ENCODE results near the gene FGFR2.
"Not testable (repeated sequence)": the region's sequence is repeated elsewhere in the genome, so short reads cannot be mapped to it uniquely, and the experiment has no call there.

Gene FGFR2

GRCh38 chr10:121521794-121522556, 76.3 kb downstream of the FGFR2 start:
- no peak for ATAC-seq
- DNase-seq, result no peak

- not testable (repeated sequence) for DNase-seq, ATAC-seq
These were observed 77.7 kb downstream of the FGFR2 start for GRCh38 chr10:121520526-121520925.

DNA sequence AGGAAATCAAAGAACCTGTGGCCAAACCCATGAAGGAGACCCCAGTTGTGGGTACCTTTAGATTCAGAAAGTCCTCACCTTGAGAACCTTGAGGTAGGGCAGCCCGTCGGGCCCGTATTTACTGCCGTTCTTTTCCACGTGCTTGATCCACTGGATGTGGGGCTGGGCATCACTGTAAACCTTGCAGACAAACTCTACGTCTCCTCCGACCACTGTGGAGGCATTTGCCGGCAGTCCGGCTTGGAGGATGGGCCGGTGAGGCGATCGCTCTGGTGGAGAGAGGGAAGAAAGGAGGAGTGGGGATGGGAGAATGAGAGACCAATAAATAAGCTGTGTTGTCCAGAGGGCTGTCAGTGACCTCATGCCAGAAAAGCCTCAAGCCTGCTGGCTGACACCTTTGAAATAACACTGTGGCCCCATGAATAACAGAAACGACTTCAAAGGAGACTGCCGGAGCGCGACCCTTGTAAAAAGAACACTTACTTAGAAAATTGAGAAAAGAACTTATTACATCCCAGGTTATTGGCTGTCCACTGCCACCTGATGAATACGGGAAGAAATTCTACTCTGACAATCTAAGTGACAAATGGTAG, 78.2 kb downstream of the FGFR2 start:
- ATAC-seq, result no peak

DNA sequence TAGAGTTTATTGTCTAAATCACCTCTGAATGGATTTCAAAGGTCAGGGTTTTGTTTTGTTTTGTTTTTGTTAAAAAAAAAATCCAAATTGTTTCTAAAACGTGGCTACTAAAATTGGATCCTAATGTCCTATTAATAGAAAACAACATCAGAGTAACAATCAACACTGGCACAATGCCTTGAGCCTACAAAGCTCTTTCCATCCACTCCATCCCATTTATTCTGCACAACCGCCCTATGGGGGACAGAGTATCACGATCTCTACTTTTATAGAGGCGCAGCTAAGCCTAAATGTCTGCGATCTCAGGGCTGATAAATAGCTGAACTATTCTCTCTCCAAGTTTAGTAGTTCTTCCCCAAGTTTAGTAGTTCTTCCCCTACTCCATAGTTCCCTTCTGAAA, 78.8 kb downstream of the FGFR2 start:
- DNase-seq (no peak), ATAC-seq (no peak)

More for the DNA sequence above, 78.2 kb downstream of the FGFR2 start:
- DNase-seq, result no peak

GRCh38 chr10:121518333-121518732, 79.9 kb downstream of the FGFR2 start:
- ATAC-seq (no peak), DNase-seq (no peak)

DNA sequence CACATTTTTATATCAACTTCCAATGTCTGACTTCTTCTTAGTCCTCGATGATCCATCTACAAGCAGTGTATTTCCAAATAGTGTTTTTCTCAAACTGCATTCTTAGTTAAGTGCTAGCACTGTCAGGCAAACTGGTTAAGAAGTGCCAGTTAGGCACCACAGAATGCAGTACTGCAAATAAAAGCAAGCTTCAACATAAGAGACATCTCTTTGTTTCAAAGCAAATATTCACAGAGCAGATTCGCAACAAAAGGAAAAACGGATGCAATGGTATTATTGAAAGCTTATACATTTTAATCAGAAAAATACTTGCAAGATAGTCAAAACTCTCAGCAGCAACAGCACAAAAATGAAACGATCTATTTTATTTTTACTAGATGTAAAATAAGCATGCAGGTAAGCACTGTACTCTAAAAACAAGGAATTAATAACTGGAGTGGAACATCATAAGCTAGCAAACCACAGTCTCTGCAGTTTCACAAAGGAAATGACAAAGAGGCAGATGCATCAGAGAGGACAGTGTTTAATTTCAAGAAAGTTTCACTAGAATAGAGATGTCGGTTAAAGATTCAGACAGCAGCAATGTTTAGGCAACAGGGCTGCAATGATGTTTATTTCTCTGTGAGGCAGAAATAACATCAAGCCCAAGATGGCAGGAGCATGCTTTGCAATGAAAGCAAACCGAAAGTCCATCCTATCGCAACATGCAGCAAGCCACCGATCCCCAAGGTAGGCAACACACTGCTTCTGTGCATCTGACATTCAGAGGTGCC, 82.0 kb downstream of the FGFR2 start:
- ATAC-seq (no peak), DNase-seq (no peak)

DNA sequence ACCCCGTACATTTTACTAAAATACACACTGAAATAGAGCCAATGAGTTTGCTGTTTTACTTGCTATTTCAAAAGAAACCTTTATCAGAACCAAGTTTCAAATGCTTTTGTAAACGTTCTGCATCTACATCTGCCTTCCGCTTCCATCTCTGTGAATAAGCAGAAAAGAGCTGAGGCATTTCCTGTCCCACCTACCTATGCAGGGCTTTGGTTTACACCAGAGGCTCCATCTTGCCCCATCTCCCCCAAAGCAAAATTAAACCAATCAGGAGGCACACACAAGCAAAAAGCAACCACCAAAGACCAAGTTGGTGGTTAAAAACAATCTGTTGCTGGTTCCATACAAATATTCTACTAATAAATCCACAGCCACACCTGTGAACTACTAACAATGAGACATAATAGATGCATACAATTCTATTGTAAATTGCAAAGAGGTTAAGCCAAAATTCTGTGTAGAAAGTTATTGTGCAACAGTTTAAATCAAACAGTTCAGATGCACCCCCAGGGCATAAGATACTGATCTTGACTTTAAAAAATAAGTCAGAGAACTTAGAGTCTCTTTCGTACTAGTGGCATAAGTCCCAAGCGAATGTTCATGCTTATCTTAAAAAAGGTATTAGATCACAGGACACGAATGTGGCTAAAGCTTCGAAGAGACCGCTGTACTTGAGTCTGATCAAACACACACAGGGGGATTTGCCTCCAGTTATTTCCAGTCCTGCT, 83.9 kb downstream of the FGFR2 start:
- DNase-seq, result no peak
- no peak for ATAC-seq

DNA sequence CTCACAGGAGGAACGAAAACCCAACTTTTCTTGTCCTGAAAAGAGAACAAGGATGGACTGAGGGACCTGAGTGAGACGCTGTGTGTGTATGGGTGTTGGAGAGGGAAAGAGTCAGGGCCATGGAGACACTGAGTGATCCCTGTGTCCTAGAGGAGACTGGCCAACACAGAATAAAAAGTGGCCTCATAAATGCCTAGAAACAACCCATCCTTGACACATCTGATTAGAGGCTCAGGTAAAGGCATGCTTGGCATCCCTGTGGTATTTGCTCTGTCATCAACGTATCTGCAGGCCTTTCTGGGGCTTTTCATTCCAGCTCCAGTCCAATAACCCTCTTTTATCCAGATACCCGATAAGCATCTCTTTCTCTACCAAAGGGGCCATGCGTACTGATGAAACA, 86.3 kb downstream of the FGFR2 start:
- DNase-seq (no peak), ATAC-seq (no peak)

GRCh38 chr10:121511460-121511859, 86.8 kb downstream of the FGFR2 start:
- ATAC-seq, result no peak
- no peak for DNase-seq

- no peak for ATAC-seq
- no peak for DNase-seq
These were observed 88.0 kb downstream of the FGFR2 start for GRCh38 chr10:121510201-121510771.

GRCh38 chr10:121509796-121510195, 88.4 kb downstream of the FGFR2 start:
- ATAC-seq, result no peak
- no peak for DNase-seq

DNA sequence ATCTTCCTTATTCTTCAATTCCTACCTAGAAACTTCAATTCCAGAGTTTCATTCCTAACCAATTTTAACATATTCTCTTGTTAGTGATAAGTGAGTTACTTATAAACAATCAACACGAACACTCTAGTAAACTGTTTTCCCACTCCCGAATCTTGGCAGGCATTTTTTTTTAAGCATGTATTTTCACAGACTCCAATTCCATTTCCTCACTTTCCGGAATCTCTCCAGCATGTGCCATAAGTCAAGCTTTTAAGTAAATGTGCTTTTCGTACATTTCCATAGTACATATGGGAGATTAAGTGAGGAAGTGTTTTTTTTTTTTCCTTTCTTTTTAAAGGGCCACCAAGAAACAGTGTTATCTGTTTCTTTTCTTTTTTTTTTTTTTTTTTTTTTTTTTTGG, 89.1 kb downstream of the FGFR2 start:
- no peak for ATAC-seq
- DNase-seq, result no peak

DNA sequence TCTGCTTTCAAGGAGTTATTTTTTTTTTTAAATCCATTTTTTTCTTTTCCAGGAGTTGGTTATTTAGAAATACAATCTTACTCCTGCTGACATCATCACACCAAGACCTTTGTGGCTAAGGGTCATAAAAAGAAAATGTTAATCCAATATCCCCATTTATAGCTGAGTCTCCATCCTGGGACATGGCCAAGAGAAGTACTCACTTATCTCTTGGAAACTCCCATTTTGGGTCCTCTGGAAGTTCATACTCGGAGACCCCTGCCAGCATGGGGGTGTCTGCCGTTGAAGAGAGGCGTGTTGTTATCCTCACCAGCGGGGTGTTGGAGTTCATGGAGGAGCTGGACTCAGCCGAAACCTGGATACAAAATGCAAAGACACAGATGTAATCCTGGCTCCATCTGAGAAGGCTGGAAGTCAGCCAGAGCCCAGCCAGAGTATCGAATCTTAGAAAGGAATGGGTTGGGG, 94.6 kb downstream of the FGFR2 start:
- no peak for ATAC-seq
- no peak for DNase-seq

DNA sequence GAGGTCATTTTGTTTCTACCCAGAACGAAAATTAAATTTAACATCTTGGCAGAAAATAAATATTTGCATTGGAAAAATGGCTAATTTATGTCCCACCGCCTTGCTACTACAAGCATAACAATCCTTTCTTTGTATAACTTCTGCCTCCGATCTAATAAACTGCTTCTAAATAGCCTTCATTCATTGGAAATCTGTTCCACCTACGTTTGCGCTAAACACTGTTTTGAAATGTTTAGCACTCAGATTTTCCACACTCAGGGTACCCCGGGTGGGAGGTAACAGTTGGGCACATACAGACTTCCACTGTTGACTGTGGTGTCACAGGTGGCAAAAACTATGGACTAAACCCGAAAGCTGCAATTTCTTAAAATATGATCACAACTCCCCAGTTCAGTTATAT, 96.4 kb downstream of the FGFR2 start:
- no peak for DNase-seq
- no peak for ATAC-seq

GRCh38 chr10:121500701-121501332, 97.4 kb downstream of the FGFR2 start:
- ATAC-seq, result no peak
- no peak for DNase-seq

DNA sequence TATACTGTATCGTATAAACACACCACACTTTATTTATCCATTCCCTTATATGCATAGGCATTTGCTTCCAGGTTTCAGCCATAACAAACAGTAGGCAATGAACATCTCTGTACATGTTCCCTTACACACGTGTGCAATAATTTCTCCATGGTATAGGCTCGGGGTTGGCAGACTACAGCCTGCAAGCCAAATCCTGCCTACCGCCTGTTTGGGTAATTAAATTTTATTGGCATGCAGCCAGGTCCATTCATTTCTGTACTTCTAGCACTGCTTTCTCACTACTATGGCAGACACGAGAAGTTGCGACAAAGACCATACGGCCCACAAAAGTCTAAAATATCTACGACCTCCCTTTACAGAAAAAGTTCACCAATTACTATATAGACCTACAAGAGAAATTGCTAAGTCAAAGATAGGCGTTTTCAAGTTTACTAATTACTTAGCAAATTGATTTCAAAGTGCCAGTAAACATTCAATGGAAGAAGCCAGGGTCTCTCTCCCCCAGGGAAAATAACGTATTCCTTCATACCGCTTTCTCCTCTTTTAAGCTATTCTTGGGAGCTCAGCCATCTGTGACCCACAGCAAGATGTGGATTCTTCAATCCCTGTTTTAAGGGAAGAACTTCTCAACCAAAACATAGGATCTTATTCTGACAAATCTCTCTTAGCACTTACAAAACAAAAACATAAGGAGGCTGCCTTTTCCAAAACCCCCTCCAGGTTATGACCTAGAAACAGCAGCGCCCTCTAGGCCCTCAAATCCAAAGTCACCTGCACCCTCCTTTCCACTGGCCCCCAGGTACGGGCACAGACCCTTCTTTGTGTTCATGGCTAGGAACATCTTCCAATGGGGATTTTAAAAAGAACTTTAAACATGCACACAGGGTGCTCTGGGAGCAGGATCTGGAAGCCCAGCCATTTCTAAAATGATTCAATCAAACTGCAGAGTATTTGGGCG, 100.5 kb downstream of the FGFR2 start:
- no peak for ATAC-seq
- no peak for DNase-seq

DNA sequence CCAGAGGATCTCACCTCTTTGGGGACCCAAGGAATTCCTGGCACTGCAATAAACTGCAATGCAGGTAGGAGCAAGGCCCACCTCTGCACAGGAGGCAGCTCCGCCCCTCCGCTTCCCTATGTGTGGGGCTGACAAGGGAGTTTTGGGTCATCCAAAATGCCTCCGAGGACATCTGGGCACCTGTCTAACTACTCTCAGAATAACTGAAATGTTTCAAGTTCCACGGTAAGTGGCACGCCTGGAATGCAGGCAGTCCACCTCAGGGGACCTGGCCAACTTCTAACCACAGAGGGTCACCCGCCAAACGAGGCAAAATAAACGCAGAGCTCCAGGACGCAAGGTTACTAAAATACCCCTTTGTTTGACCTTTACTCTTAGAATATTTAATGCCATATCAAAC, 102.5 kb downstream of the FGFR2 start:
- no peak for ATAC-seq
- no peak for DNase-seq

DNA sequence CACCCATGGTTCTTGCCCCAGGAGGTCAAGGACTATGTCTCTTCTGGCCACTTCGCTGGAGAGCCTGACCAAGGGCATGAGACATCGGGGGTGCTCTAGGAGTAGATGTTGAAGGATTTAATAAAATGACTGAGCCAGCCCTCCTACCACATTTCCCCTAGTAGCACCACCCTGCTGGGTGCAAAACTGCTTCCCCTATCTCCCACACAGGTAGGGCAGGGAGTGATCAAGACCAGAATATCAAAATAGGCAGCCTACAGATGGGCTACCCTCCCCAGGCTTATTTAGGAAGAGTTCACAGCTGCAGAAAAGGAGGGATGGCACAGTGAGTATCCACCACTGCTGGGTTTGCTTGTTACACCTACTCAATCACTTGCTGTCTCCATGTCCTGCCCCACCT, 103.9 kb downstream of the FGFR2 start:
- DNase-seq (no peak), ATAC-seq (no peak)

- DNase-seq (no peak), ATAC-seq (no peak)
These were observed 104.7 kb downstream of the FGFR2 start for GRCh38 chr10:121493521-121493920.

- ATAC-seq, result no peak
These were observed 107.2 kb downstream of the FGFR2 start for GRCh38 chr10:121490871-121491519.

More at GRCh38 chr10:121490871-121491519, 107.2 kb downstream of the FGFR2 start:
- no peak for DNase-seq

Measured in stimulated activated naive CD8-positive, alpha-beta T cell treated with anti-CD3 and anti-CD28 coated beads, Interleukin-15, Interleukin-2, amounts not matched to agents 100 U/mL and 50 U/mL, for 24 hours (primary cell).